Hindlimb muscle (tissue), 1 donor: Measurements from ENCODE around the gene CREBBP. TPM values are rescaled to one million over a fixed set of nuclear protein-coding genes. Genes with fewer than 3 reads are reported as not detected.

Experiments used
- DNase-seq: peaks from one replicate; pipeline ENCODE4 v3.0.0-alpha.2; 2013
- polyA plus RNA-seq: library from polyadenylated mRNA; unstranded; fragments of 120-200 nt; gene quantifications from one replicate; pipeline ENCODE4 v1.2.1, GENCODE V29; 2013; ENCODE audit not compliant: insufficient read length

The CREBBP gene
- polyA plus RNA-seq, 1 donor: 56.5 TPM

DNA sequence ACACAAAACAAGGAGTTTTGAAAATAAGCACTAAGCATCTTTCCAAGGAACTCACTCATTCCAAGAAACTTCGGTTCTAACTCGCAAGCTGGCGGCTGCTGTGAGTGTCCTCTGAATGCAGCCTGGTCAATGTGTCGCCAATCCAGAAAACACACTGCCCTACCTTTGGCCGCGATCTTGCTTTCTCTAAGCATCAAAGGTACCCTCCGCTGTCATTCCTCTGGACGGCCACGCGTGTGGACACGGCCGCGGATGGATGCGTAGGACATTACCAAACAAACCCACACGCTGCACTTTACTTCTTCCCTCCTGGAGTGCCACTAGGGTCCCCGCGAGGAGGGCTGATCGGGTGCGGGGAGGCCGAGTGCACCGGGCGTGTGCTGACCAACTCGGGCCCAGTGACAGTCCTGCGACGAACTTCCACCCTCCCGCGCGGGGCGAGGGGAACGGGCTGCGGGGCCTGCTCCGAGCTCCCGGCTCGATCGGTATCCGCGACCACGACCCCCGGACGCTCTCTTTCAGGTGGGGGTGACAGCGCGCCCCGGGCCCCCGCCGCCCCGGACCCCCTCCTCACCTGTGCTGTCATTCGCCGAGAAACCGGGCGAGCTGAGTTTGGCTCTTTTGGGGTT is 1.1 kb downstream of the CREBBP start:
- no peak for DNase-seq

DNA sequence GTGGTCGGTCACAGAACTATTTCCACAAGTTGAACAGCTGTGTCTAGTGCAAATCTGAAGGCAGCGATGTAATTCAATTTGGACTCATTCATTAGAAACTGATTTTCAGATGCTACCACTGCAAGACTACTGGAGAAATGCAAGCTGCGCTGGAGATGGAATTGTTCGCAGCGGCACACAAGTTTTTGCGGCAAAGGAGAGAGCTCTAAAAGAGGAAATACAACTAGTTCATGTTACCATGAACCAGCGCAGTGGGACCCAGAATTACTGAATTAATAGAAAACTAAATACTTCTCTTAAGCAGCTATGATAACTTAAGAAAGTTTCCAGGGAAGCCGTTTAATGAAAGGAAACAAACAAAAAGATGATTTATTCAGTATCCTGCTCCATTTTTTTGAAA is 1.9 kb downstream of the CREBBP start:
- DNase-seq: no peak

DNA sequence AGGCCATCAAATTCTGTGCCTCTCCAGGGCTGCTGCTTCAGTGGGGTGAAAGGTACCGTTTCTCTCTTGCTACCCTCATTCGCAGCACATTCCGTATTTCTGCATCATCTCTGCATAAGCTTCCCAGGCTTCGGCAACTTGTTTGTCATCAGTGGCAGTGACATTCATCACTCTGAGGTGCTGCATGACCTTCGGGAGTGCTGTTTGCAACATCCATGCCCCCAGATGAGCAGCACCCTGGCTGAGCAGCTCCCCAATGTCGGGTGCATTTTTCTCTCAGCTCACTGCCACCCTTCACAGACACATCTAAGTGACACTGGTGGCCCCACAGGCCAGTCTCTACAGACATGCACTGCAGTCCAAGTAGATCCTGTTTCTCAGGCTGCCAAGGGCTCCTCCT is 3.8 kb downstream of the CREBBP start:
- no peak for DNase-seq

DNA sequence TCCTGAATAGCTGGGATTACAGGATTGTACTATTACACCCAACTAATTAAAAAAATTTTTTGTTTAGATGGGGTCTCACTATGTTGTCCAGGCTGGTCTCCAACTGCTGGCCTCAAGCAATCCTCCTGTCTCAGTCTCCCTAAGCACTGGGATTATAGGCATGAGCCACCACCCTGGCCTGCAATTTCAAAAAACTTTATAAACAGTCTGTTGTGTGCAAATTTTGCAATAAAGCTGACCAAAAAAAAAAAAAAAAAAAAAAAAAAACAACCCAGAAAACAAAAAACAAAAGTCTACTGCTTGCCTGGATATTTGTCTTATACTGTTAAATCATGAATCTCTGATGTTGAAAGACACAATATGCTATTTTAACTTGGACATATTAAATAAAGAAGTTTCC is 4.4 kb downstream of the CREBBP start:
- no peak for DNase-seq

DNA sequence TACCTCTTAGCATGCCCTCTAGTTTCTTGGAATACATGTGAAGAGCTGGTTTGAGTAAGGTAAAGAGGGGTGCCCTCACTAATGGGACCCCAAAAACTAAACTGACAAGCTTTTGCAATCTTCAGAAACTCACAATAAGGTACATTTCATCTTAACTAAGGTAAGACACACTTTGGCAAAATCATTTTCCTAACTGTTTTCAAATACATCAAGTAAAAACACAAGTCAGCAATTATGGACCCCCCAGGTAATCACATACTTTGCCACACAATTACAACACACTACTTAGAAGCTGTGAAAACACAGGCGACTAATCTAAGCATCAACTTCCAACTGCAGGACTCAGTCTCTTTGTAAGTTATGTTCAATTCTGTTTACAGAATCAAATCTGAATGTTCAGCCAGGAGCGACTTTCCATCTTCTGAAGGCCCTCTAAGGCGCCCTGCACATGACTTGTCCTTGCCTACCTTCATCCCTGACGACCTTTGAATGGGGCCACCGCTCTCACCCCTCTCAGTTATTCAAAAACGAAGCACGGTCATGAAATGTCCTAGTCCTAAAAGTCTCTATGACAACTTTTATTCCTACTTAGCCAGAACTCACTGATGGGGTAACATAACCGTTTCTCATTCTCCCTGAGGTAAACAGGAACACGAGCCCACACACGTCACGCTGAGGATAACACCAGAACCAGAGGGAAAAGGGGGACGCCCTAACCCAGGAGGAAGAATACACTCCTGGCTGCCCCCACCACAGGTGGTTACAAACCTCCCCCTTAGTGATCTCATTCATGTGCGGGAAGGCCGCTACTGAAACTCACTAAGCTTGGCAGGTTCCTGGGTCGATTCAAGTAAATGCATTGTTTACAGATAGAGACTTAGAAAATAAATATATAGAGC is 5.5 kb downstream of the CREBBP start:
- no peak for DNase-seq

DNA sequence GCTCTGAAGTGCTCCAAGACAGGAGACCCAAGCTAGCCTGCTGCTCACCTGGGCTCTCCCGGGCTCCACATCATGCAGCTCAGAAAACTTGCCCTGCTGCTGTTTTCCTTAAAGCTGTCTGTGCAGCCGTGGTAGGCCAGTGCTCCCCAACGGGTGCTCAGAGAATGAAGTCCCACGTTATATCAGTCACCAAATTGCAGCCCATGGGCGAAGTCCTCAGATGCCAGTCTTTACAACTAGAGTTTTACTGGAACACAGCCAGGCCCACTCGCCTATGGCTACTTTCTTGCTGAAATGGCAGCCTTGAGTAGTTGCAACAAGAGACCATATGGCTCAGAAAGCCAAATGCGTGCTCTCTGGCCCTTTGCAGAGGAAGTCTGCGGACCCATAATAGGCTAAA is 6.3 kb downstream of the CREBBP start:
- no peak for DNase-seq

DNA sequence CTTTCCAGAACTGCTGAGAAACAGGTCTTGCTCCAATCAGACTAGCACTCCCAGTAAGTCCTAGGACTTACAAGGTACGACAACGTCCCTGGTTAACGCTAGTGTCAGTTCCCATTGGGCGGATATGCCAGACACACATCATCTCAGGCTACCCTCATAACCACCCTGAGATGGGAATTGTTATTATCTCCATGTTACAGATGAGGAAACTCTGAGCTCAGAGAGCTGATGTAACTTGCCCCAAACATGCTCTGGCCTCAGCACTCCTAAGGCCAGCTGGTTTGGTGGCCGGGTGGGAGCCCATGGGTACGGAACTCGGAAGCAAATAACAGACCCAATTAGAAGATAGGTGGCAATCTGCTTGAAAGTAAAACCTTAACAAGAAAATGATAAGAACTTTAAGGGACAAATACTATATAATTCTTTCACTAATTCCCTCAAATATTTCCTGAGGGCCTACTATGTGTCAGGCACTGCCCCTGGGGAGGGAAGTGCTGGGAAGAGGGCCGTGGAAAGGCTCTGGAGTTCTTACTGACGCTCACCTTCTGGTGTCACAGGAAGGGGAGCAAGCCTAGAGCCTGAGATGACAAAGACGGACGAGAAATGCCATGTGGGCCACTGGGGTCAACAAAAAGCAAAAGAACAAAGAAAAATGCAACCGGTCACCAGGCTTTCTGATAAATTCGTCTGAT is 6.9 kb downstream of the CREBBP start:
- DNase-seq: no peak

DNA sequence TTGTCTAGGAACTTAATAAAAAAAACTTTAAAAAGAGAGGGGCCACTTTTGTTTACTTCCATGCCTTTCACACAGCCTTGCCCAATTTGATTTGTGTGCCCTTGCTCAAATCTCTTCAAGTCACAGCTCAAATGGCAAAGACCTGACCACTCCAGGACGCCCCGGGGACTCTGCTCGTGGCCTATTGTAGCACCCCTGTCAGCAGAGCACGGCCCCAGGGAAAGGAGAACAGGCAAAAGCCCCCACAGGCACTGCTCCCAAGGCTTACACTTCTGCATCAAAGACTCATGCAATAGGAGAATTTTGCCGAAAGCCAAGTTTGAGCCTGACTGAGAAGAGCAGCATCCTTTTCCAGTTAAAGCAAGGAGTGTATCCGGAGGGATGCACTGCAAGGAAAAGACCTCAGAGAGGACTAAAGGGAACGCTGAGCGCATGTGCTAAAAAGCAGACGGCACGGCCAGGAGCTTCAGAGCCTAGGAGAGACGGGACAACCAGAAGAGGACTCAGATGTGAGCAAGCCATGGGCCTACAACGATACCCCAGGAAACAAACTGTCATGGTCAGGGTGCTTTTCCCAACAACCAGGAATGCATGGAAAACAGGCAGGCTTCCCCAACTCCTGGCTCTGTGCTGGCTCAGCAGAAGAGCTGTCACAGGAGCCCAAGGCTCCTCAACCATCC is 8.2 kb downstream of the CREBBP start:
- no peak for DNase-seq

DNA sequence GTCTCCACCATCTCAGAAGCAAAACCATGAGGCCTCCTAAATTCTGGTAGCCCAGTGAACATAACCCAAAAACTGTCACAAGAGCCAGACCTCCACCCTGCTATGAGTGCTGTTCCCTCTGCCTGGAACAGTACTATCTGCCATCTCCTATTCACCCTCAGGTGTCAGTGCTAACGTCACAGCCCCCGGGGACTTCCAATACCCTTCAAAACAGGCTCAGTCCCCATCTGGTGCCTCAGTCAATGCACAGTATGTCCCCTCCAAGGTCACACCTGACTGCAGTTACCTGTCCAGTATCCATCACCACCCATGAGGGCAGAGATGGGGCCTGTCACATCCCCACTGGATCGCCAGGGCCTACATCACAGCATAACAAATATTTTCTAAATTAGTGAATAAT is 11.5 kb downstream of the CREBBP start:
- DNase-seq: no peak

DNA sequence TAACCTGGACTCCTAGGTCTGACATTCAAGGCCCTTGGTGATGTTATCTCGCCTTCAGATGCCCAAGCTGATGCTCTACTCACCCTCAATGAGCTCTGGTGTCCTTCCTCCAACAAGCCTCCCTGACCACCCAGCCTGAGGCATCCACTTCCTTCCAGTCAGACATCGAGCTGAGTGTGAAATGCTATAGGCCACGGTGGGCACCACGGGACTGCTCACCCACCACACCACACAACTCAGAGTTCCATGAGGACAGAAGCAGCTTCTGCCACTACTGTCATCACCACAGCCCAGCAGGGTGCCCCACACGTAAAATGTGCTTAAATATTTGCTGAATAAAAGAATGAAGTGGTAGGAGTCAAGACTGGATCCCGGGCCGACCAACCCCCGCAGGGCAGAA is 12.0 kb downstream of the CREBBP start:
- no peak for DNase-seq

DNA sequence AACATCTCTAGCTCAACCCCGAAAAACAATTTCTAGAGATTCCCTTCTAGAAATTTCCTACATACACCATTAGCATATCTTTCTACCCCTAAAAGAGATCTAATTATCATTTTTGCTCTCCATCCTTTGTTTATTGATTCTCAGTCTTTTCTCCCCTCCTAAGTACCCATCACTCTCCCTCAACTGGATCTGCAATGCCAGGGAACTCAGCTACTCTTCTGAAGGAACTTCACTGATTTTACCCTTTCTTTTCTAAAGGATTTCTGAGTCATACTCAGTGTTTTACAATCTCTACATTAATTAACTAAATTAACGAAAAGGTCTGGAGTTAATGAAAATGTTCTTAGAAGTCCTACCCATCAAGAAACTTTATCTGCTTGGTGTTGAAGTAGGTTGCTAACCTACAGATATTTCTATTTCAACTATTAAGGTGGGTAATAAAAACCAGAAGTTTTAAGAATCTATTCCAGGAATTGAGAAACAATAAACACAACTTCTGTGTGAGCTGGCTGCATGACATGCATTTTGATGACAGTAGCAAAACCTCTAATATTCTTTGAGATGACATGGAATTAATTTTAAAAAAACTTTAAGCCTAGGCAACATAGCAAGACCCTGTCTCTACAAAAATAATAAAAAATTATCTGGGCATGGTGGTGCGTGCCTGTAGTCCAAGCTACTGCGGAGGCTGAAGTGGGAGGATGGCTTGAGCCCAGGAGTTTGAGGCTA is 13.6 kb downstream of the CREBBP start:
- DNase-seq: no peak

DNA sequence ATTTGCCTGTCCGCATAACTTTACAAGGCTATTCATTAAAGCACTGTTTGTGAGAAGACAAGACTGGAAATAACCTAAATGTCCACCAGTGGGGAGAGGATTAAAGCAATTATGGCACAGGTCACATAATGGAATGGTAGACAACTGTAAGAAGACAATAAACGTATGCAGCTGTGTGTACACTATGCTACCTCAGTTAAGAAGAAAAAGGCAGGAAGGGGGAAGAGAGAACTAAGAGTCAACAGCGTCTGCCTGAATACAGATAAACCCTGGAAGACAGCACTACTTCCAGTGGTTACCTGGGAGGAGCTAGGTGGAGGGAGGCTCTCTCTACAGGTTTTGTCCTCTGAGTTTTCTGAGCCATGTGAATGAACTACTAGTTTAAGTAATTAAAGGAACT is 15.3 kb downstream of the CREBBP start:
- no peak for DNase-seq

DNA sequence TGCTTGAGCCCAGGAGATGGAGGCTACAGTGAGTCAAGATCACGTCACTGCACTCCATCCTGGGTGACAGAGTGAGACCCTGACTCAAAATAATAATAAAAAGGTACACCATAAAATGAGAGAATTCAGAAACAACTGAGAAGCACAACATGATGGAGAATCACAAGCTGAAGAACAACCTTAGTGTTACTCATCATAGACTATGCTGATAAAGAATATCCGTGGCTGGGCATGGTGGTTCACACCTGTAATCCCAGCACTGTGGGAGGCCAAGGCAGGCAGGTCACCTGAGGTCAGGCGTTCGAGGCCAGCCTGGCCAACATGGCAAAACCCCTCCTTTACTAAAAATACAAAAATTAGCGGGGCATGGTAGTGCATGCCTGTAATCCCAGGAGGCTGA is 16.0 kb downstream of the CREBBP start:
- no peak for DNase-seq

DNA sequence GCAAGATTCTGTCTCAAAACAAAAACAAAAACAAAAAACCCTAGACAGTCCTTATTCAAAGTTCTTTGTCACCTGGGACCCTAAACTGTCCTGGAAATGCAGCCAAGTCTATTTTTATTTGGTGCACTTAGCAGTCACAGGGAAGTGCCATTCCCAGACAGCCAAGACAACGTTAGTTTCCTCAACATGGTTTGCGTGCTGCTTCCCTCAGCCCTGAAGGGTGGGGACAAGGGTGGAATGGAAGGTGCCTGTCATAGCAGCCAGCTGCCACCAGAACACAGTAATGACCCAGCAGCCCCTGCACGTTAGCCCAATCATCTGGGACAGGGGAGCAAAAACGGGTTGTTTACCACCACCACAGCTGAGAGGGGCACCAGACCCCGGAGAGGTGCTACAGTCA is 16.9 kb downstream of the CREBBP start:
- no peak for DNase-seq

DNA sequence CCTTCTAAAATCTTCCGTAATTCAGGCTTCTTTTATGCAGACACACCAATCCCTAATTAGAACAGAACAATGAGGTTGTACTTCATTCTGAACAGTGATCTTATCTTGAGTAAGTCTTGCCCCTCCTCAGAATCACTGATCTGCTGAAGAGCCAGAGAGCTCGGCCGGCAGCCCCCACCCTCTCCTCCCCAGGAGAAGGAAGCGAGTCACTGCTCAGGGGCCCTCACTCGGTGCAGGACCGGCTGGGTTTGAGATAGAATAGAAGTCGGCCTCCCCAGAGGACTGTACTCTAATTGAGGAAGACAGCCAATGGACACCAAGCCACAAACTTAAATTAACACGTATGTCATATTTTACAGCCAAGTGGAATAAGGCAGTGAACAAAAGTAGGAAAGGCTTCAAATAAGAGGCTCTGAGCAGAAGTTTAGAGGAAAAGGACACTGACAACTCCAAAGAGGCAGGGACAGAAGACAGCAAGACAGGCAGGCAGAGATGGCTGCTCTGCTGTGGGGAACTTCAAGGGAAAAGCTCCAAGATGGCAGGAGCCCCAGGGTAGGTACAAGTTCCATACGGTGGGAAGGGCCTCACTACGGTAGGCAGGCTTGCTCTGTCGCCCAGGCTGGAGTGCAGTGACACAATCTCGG is 18.6 kb downstream of the CREBBP start:
- DNase-seq: no peak

DNA sequence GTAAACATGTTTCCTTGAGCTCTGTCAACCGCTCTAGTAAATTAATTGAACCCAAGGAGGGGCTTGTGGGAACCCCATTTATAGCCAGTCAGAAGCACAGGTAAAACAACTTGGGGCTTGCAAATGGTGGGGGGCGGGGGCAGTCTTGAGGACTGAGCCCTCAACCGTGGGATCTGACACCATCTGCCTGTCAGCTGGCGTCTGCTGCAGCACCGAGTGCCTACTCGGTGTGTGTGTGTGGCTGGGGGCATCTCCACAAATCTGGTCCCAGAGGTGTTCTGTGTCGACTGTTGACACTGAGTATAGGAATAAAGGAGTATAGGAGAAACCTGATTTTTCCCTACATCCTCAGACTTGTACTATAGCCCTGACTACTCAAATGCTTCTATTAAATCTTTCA is 20.6 kb downstream of the CREBBP start:
- DNase-seq: no peak

DNA sequence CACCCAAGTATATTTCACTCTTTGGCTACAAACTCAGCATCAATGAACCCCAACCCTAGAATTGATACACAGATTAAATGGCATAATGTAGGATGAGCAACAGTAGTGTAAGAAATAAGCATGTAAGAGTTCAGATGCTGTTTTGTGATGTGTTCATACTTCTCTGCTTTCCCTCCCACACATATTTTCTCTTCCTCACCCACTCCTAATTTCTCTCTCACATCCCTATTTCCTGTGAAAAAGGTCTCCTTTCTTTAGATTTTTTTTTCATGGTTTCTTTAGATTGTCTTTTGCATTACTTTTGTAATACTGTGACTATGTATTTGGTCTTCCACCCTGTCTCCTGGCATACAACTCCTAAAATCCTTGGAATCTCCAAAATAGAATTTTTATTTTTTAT is 21.7 kb downstream of the CREBBP start:
- DNase-seq: no peak

DNA sequence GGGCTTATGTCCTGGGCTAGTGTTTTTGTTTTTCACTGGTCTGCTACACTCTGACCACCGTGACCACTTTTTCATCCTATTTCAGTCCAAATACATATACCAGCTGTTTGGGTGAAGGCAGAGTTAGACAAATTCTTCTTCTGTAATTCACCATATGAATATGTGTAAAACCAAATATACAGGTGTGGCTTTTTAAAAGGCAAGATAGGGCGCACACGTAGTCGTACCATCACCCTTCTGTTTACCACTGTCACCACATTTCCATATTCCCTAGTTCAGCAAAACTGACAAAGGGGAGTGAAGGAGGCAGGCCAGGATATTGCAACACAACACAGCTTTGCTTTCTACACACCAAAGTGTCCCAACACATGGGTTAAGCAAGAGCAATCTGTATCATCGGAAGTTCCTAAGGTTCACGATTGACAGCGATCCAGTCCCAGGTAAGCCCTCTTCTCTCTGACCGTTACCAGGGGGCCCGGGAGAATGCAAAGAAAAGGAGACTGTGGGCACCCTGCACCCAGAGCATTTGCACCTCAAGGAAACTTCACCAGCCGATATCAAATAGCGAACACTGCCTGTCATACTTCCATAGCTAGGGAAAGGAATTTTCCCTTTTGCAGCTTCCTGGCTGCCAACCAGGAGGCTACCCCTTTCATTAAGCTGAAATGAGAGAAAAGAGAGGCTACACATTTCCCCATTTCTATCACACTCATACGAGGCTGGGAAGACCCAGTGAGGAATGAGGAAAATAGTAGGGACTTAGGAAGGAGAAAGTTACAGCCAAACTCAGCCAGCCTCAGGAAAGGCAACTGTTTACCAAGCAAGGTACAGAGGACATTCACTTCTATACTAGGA is 23.1 kb downstream of the CREBBP start:
- DNase-seq: no peak

DNA sequence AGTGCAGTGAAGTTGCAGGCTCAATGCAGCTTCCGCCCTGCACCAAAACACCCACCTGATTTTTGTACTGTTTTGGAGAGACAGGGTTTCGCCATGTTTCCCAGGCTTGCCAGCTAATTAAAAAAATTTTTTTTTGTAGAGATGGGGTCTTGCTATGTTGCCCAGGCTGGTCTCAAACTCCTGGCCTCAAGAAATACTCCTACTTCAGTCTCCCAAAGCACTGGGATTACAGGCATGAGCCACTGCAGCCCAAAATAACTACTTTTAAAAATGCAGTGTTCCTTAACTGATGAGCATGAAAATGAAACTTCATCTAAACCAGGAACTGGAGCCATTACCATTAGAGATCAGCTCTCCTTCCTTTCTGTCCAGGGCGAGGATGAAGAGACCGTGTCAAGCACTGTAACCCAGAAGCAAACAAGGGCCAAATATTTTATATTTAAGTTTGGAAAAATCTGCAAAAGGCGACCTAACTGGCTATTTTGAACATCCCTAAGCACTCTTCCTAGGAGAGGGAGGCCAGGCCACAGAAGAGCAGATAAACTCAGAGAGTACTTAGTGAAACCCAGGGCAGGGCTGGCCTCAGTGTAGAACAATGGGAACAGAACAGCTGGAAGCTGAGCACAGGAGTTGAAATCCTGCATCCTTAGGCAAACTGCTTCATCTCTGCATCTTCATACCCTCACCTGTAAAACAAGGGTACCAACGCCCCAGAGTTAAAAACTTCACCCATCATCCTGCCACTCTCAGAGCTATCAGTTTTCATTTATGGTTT is 24.0 kb downstream of the CREBBP start:
- no peak for DNase-seq
